HEK293T (cell line): ENCODE measurements around the gene WDR3.
"Not testable (repeated sequence)": the region's sequence is repeated elsewhere in the genome, so short reads cannot be mapped to it uniquely, and the experiment has no call there.

Experiments
- CTCF ChIA-PET: fragments of 350-600 bp; formaldehyde crosslinking; extraction: SDS; loops from one replicate; lab custom pipeline; 2021; ENCODE audit warnings: antibody characterized with exemption, inconsistent platforms; lab: Yijun Ruan, JAX
- POLR2A ChIA-PET: fragments of 350-600 bp; formaldehyde crosslinking; extraction: SDS; loops from one replicate; lab custom pipeline; 2020; ENCODE audit warnings: antibody characterized with exemption, inconsistent platforms; lab: Yijun Ruan, JAX
- DNase-seq: peaks from one replicate; pipeline ENCODE4 v3.0.0; 2012; ENCODE audit warnings: mixed read lengths; ENCODE audit errors: extremely low spot score
- ARNT ChIP-seq: fragments of 450-650 bp; IDR thresholded peaks from 2 replicates; pipeline ENCODE4 v1.6.1; 2017; ENCODE audit warnings: mild to moderate bottlenecking
- BHLHE40 ChIP-seq: fragments of 450-650 bp; IDR thresholded peaks from 2 replicates; pipeline ENCODE4 v1.6.1; 2016; ENCODE audit warnings: mild to moderate bottlenecking, moderate library complexity, borderline replicate concordance
- CTBP1 ChIP-seq: fragments of 450-650 bp; IDR thresholded peaks from 2 replicates; pipeline ENCODE4 v1.6.1; 2016; ENCODE audit warnings: borderline replicate concordance
- ELF4 ChIP-seq: fragments of 450-650 bp; IDR thresholded peaks from 2 replicates; pipeline ENCODE4 v1.6.1; 2017; ENCODE audit warnings: antibody characterized with exemption
- FOXA1 ChIP-seq: fragments of 450-650 bp; IDR thresholded peaks from 2 replicates; pipeline ENCODE4 v1.6.1; 2016; ENCODE audit warnings: mild to moderate bottlenecking
- FOXK2 ChIP-seq: fragments of 450-650 bp; IDR thresholded peaks from 2 replicates; pipeline ENCODE4 v1.6.1; 2016; ENCODE audit warnings: mild to moderate bottlenecking
- FOXM1 ChIP-seq: fragments of 450-650 bp; IDR thresholded peaks from 2 replicates; pipeline ENCODE4 v1.6.1; 2017; ENCODE audit warnings: mild to moderate bottlenecking, borderline replicate concordance
- HDGF ChIP-seq: fragments of 450-650 bp; IDR thresholded peaks from 2 replicates; pipeline ENCODE4 v1.6.1; 2017; ENCODE audit warnings: antibody characterized with exemption, borderline replicate concordance
- L3MBTL2 ChIP-seq: fragments of 450-650 bp; conservative IDR thresholded peaks from 2 replicates; pipeline ENCODE4 v1.6.1; 2016; ENCODE audit warnings: mild to moderate bottlenecking
- LEF1 ChIP-seq: fragments of 450-650 bp; IDR thresholded peaks from 2 replicates; pipeline ENCODE4 v1.6.1; 2017; ENCODE audit warnings: mild to moderate bottlenecking, borderline replicate concordance
- NFRKB ChIP-seq: fragments of 450-650 bp; IDR thresholded peaks from 2 replicates; pipeline ENCODE4 v1.6.1; 2016; ENCODE audit warnings: mild to moderate bottlenecking, moderate library complexity
- SP1 ChIP-seq: fragments of 450-650 bp; IDR thresholded peaks from 2 replicates; pipeline ENCODE4 v1.6.1; 2017
- SUZ12 ChIP-seq: fragments of 450-650 bp; IDR thresholded peaks from 2 replicates; pipeline ENCODE4 v1.6.1; 2016; ENCODE audit warnings: mild to moderate bottlenecking
- TARDBP ChIP-seq: fragments of 450-650 bp; IDR thresholded peaks from 2 replicates; pipeline ENCODE4 v1.6.1; 2016
- ZNF384 ChIP-seq: fragments of 450-650 bp; IDR thresholded peaks from 2 replicates; pipeline ENCODE4 v1.6.1; 2016
- TF ChIP-seq, protein P1 (sequence below): fragments of 450-650 bp; IDR thresholded peaks from 2 replicates; pipeline ENCODE4 v1.6.1; 2016

WDR3 gene

DNA sequence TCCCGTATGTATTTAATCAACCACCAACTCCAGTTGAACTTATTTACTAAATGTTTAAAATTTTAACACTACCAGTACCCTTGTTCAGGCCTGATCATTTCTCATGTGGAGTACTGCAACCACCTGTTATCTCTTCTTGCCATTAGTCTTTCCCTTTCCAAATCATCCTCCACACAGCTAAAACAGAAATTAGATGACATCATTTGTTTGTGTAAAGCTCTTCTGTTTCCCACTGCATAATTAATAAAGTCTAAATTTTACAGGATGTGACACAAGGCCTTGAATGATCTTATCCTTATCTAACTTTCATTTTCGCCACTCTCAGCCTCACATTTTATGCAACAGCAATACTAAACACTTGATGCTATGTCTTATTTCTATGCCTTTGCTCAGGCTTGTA lies 24.5 kb upstream of the WDR3 start:
- DNase-seq: no peak
- TF ChIP-seq LEF1: no peak
- TF ChIP-seq FOXK2: no peak
- no peak for TF ChIP-seq BHLHE40
- TF ChIP-seq ELF4: no peak
- TF ChIP-seq FOXA1: no peak
- no peak for TF ChIP-seq TARDBP
- no peak for TF ChIP-seq FOXM1
- no peak for TF ChIP-seq CTBP1
- no peak for TF ChIP-seq SP1
- no peak for TF ChIP-seq HDGF
- no peak for TF ChIP-seq ARNT
- no peak for TF ChIP-seq SUZ12
- no peak for TF ChIP-seq L3MBTL2
- TF ChIP-seq NFRKB: no peak
- no peak for TF ChIP-seq ZNF384
- CTCF ChIA-PET: interaction anchor here (2.0 kb wide), 1 partner anchor 9 kb away, joined by 8 read pairs; no protein-coding TSS in a partner anchor
- POLR2A ChIA-PET: no interaction called here

DNA sequence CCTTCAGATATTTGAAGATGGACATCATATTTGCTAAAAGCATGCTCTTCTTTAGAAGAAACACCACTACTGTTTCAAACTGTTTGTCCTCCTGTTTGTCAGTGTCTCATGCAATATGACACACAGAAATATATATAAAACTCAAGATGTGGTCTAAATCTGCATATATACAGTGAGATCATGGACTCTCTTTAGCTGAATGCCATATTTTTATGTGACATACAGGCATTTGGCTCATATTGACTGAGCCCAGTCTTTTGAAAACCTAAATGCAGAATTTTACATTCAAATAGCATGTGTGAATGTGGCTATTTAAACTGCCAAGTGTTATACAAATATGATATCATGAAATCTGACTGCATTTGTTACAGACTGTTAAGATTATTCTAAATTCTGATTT lies 18.5 kb upstream of the WDR3 start:
- TF ChIP-seq FOXK2: no peak
- TF ChIP-seq CTBP1: no peak
- no peak for TF ChIP-seq ZNF384
- no peak for TF ChIP-seq BHLHE40
- TF ChIP-seq HDGF: no peak
- TF ChIP-seq FOXA1: no peak
- TF ChIP-seq, protein P1, sequence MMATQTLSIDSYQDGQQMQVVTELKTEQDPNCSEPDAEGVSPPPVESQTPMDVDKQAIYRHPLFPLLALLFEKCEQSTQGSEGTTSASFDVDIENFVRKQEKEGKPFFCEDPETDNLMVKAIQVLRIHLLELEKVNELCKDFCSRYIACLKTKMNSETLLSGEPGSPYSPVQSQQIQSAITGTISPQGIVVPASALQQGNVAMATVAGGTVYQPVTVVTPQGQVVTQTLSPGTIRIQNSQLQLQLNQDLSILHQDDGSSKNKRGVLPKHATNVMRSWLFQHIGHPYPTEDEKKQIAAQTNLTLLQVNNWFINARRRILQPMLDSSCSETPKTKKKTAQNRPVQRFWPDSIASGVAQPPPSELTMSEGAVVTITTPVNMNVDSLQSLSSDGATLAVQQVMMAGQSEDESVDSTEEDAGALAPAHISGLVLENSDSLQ: no peak
- no peak for TF ChIP-seq SP1
- no peak for TF ChIP-seq LEF1
- TF ChIP-seq TARDBP: no peak
- ChIA-PET CTCF (no interaction called here), POLR2A (no interaction called here)
- no peak for DNase-seq

DNA sequence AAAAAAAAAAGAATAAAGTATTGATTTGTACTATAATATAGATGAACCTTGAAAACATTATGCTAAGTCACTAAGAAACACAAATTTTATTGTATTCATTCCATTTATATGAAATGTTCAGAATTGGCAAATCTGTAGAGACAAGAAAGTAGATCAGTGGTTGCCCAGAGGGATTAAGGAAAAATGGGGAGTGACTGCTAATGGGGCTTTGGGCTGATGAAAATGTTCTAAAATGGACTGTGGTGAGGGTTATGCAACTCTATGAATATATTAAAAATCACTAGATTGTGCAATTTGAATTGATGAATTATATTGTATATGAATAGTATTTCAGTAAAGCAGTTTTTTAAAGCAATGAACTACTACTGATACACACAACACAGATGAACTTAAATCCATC lies 10.2 kb upstream of the WDR3 start:
- DNase-seq: no peak
- CTCF ChIA-PET: no interaction called here
- POLR2A ChIA-PET: interaction anchor here (1.2 kb wide), 1 partner anchor 10 kb away, joined by 8 read pairs; the partner anchor contains the start of genes GDAP2 and WDR3
- no peak for TF ChIP-seq NFRKB
- no peak for TF ChIP-seq TARDBP

DNA sequence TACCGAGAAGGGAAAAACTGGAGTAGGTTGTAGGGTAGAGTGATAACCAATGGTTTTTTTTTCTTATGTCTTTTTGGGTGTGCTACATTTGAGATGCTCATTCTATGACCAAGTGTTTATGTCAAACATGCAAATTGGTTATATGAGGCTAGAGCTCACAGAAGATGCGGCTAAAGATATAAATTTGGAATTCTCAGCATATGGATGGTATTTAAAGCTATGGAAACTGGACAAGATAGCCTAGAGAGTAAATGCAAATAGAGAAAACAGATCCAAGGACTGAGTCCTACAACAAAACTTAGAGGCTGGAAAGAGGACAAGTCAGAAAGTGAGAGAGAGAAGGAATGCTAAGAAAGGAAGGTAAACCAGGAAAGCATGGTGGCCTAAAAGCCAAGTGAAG lies 7.5 kb upstream of the WDR3 start:
- CTCF ChIA-PET: no interaction called here
- POLR2A ChIA-PET: no interaction called here
- TF ChIP-seq SP1 (no peak), TARDBP (no peak), HDGF (no peak), ZNF384 (no peak), SUZ12 (no peak), LEF1 (no peak), FOXM1 (no peak), BHLHE40 (no peak), FOXK2 (no peak), FOXA1 (no peak), L3MBTL2 (no peak), NFRKB (no peak), CTBP1 (no peak), ARNT (no peak), ELF4 (no peak)
- TF ChIP-seq, protein P1: no peak
- no peak for DNase-seq

DNA sequence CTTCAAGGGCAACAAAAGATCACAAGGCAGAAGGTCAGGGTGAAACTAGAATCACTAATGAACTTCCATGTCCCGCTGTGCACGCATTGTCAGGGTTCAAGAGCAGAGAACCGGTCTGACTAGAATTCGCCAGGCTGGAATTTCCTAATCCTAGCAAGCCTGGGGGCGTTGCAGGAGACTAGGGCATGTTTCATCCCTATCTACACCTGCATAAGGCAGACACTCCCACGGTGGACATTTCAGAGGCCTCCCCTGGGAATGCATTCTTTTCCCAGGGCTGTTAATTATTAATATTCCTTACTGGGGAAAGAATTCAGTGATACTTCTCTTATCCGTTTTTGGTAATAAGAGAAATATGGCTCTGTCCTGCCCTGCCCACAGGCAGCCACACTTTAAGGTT lies 6.8 kb upstream of the WDR3 start:
- DNase-seq, POLR2A ChIA-PET, CTCF ChIA-PET: not testable (repeated sequence)

DNA sequence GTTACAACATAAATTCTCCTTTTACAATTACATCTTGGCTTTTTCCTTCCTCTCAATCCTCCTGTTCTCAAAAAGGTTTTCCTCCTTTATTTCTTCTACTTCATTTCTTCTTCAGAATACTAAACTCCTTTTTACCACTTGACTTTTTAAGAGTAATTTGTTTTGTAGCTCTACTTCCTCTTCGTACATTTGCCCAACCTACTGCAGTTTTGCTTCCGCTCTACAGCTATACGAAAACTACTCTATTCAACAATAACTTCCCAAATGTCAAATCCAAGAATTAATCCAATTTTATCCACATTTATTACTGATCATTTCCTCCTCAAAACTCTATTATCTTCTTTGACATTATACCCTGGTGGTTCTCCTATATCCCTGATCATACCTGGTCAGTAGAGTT lies 3.6 kb upstream of the WDR3 start:
- DNase-seq: no peak
- ChIA-PET POLR2A (no interaction called here), CTCF (no interaction called here)
- TF ChIP-seq FOXM1 (no peak), SUZ12 (no peak), FOXK2 (no peak), TARDBP (no peak), NFRKB (no peak), L3MBTL2 (no peak), LEF1 (no peak), BHLHE40 (no peak), ZNF384 (no peak), FOXA1 (no peak), SP1 (no peak), ARNT (no peak), CTBP1 (no peak), ELF4 (no peak), HDGF (no peak)
- TF ChIP-seq, protein P1: no peak

DNA sequence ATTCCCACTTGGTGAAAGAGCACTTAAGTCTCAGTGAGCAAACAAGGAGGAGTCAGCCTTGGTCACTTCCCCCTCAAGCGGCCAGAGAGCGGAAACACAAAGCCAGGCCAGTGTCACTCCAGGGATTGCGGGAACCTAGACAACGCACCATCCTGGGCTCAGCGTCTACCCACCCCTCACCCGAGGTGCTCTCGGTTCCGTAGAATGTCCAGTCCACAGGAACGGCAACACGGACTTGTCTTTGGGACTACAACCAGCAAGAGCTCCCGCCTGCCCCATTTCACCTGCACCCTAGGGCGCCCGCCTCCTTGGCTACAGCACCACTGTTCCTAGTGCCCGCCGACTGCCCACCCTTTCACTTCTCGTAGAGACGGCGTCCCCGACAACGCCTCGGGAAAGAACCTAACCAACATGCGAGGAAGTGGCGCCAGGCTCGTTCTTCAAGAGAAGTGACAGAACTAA lies 627 bp upstream of the WDR3 start:
- TF ChIP-seq, protein P1: peak; percentile 82
- TF ChIP-seq ZNF384: no peak
- POLR2A ChIA-PET: interaction anchor here (0.7 to 2.0 kb wide), 10 partner anchors 9 to 323 kb away, joined by 3 to 8 read pairs (median 4); no protein-coding TSS in a partner anchor
- peak; percentile 74 for DNase-seq
- CTCF ChIA-PET: no interaction called here
